Placental pericyte (primary cell): ENCODE results near the gene GHRL. TPM values are rescaled to one million over a fixed set of nuclear protein-coding genes. Genes with fewer than 3 reads are reported as not detected.
A peak's percentile ranks its signal among the peaks of the same experiment; 100 is the strongest.

Experiments used
- small RNA-seq: library from RNA; depleted of rRNA; stranded (forward); fragments of <200 nt; gene quantifications from one replicate; pipeline ENCODE3, GENCODE V24; 2012; ENCODE audit warnings: low replicate concordance
- total RNA-seq: library from RNA; depleted of rRNA; stranded (reverse); fragments of >200 nt; gene quantifications from 2 replicates; pipeline ENCODE4 v1.2.3, GENCODE V29; 2012

The GHRL gene
- 0.72 TPM in 1 of 2 replicates, not detected in the other for total RNA-seq

GRCh38 chr3:10292505-10293419, at the start of gene GHRL:
TSS of gene GHRL (minus strand) at chr3:10292947. CDS start at chr3:10290180, 2,767 bp downstream.

GRCh38 chr3:10248184-10248983, 44.4 kb downstream of the GHRL start, which contains the start of gene TATDN2:
TSS of gene TATDN2 (plus strand) at chr3:10248459. CDS start at chr3:10249201, 742 bp downstream.

Small RNA genes lying within 50 kb of the gene (small RNA-seq; reads per million reads assigned to genes)
- gene MIR378B (4.4 reads per million, percentile 86 among the genes with 10 or more reads in this experiment), gene RF02126 (not detected)

Other genes with a start within 250 kb of the GHRL start
- gene FANCD2OS, start 184.7 kb downstream of the GHRL start, total RNA-seq: not detected in 2 replicates
- 54.5 and 79.9 TPM in 2 replicates for gene BRK1, start 177.3 kb downstream of the GHRL start, total RNA-seq
- gene VHL, start 151.2 kb downstream of the GHRL start, total RNA-seq: 35.5 and 40.7 TPM in 2 replicates
- gene IRAK2, start 128.0 kb downstream of the GHRL start, total RNA-seq: 17.9 TPM in 2 replicates
- gene TATDN2, start 44.5 kb downstream of the GHRL start, total RNA-seq: 16.9 and 32.6 TPM in 2 replicates
- gene SEC13, start 28.2 kb upstream of the GHRL start, total RNA-seq: 299 and 432 TPM in 2 replicates
- not detected in 2 replicates for gene ATP2B2, start 212.6 kb upstream of the GHRL start, total RNA-seq